Stimulated activated CD4-positive, alpha-beta T cell treated with anti-CD3 and anti-CD28 coated beads, Interleukin-15, amount 100 ng/mL, for 1 hour (primary cell): ENCODE measurements around the gene KCP.
"Not testable (repeated sequence)": the region's sequence is repeated elsewhere in the genome, so short reads cannot be mapped to it uniquely, and the experiment has no call there.

Source experiments
- DNase-seq, 2 donors: peaks; one replicate each; pipeline ENCODE4 v3.0.0-alpha.2; 2020; ENCODE audit warnings: low read depth in 1 of 2, low spot score in 1 of 2

The KCP gene

GRCh38 chr7:128910569-128910945 lies at the start of gene KCP:
KCP (minus strand) TSS chr7:128910709; CDS start chr7:128910676, 33 bp downstream.
- no peak for DNase-seq

- DNase-seq: no peak
Observed at GRCh38 chr7:128959296-128959695, 48.8 kb upstream of the KCP start.

DNA sequence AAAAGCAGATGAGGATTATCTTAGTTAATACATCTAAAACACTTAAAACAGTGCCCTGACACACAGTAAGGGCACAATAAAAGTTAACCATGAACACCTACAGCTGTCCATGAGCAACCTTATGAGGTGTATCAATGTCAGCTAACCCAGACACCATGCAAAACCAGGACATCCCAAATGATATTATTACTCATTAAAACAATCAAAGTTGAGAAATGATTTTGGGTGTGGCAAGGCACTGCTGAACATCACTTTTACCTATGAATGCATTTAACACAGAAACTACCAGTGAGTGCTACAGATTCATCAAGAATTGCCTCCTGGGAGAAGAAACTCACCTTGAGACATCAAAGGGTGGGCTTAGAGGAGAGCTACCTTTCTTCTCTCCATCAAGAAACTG lies 45.5 kb upstream of the KCP start:
- no peak for DNase-seq

GRCh38 chr7:128954830-128955802 lies 44.6 kb upstream of the KCP start:
- DNase-seq: no peak

DNA sequence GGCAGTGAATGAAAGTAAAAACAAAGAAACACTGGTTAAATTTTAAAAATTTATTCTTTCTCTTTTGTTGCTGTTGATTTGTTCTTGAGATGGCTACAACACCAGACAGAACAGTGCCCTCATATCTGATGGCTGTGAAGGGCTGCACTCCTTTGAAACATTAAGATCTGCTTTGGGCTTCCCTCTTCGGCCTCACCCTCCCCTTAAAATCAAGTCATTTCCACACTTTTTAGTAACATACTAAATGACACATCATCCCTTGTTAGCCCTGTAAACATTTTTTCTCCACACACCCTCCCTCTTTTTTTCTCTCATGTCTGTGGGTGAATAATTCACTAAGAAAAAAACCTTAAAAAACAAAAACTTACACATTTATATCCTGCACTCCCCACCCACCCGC lies 43.6 kb upstream of the KCP start:
- no peak for DNase-seq

GRCh38 chr7:128951296-128951695 lies 40.8 kb upstream of the KCP start:
- DNase-seq: no peak

GRCh38 chr7:128948976-128949760 lies 38.7 kb upstream of the KCP start:
- DNase-seq: no peak

DNA sequence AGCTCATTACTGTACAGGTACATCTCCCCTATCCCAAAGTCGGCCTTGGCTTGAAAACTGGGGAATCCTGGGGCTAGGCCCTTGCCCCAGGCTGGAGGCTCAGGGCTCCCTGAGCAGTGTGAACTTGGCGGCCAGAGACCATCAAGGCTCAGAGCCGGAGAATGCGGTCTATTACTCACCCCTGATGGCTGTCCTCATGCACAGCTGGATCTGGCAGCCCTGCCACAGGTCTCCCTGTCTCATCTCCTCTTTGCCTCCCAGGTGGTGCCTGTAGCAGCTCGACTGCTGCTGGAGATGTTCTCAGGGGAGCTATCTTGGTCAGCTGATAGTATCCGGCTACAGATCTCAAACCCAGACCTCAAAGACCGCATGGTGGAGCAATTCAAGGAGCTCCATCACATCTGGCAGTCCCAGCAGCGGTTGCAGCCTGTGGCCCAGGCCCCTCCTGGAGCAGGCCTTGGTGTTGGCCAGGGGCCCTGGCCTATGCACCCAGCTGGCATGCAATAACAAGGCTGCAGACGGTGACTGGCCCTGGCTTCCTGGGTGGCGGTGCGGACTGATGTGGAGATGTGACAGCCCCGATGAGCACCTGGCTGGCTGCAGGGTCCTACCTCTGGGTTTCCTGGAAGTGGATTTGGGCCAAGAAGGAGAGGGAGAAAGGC lies 37.9 kb upstream of the KCP start:
- no peak for DNase-seq

- DNase-seq: no peak
Observed at GRCh38 chr7:128947854-128948253, 37.3 kb upstream of the KCP start.

- DNase-seq: no peak
Observed at GRCh38 chr7:128946936-128947830, 36.7 kb upstream of the KCP start.

- DNase-seq: no peak
Observed at GRCh38 chr7:128945668-128946366, 35.3 kb upstream of the KCP start.

DNA sequence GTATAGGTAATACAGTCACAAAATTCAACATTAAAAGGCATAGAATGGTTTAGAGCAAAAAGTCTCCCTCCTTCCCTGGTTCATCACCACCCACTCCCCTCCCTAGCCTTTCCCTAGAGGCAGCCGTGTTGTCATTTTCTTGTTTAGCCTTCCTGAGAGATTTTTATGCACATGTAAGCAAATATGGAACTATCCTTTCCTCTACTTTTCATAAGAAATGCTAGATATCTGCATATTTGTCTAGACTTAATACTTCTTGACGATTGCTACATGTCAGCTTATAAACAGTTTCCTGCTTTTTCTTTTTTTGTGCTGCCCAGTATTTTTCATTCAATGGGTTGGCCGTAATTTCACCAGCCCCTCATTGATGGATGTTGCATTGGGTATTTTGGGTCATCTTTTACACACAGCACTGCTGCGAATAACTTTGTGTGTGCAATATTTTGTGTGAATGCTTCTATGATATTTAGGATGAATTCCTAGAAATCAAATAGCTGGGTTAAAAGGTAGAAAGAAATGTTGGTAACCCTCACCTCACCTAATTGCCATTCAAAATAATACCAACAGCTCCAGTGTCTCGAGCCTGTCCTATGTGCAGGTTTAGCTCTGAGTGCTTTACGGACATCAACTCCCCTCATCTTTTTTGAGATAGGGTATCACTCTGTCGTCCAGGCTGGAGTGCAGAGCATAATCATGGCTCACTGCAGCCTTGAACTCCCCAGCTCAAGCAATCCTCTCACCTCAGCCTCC lies 34.2 kb upstream of the KCP start:
- DNase-seq: no peak

DNA sequence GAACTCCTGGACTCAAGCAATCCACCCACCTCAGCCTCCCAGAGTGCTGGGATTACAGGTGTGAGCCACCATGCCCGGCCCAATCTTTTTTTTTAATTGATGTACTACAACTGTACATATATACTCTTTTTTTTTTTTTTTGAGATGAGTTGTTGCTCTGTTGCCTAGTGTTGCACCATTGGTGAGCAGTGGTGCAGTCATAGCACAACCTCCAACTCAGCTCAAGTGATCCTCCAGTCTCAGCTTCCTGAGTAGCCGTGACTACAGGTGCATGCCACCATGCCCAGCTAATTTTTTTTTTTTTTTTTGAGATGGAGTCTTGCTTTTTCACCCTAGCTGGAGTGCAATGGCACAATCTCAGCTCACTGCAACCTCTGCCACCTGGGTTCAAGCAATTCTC lies 32.7 kb upstream of the KCP start:
- not testable (repeated sequence) for DNase-seq

DNA sequence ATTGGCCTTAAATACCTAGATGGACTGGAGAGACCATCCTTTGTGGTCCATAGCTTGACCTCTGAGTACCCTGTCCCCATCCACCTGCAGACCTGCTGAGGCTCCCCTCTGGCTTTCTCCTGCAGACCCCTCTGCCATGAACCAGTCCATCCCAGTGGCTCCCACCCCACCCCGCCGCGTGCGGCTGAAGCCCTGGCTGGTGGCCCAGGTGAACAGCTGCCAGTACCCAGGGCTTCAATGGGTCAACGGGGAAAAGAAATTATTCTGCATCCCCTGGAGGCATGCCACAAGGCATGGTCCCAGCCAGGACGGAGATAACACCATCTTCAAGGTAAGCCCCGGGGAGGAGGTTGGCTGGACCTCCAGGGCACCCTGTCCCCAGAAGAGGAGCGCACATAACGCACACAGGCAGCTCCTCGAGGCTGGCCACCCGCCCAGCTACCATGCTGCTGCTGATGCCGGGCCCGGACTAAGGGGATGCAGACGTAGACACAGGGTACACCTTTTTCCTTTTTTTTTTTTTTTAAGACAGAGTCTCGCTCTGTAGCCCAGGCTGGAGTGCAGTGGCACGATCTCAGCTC lies 31.5 kb upstream of the KCP start:
- no peak for DNase-seq

GRCh38 chr7:128941323-128941890 lies 30.9 kb upstream of the KCP start:
- DNase-seq: no peak

DNA sequence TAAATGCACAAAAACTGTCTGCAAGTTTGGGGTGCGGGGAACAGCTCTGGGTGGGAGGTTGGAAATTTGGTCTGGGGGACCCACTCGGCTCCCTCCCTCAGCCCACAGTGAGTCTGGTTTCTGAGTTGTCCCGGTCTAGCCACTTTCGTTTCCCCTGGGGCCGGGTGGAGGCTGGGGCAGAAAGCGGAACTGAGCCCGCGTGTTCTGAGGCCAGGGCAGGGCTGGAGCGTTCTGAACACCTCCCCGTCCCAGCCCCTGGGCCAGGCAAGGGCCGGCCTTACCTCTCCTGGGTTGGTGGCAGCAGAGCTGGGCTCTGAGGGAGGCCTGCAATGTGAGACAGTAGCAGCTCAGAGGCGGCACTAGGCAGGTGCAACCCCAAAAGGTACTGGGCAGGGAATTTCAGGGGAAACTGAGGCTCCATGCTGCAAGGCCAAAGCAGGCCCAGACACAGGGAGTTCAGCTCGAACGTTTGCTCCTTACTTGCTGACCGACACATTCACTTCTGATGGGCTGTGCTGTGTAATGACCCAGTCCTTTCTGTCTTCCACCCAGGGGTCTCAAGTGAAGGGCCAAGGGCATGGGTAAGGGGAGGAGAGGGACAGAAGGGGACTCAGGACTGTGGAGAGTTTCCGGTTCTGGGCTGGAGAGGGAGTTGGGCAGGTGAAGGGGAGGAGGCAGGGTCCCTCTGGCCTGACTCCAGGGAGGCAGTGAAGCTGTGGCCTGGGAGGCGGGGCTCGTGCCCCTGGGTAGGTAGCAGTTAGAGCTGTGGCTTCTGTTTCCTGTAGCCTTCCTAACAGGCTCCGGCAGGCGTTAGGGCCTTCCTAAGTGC lies 30.2 kb upstream of the KCP start:
- no peak for DNase-seq

DNA sequence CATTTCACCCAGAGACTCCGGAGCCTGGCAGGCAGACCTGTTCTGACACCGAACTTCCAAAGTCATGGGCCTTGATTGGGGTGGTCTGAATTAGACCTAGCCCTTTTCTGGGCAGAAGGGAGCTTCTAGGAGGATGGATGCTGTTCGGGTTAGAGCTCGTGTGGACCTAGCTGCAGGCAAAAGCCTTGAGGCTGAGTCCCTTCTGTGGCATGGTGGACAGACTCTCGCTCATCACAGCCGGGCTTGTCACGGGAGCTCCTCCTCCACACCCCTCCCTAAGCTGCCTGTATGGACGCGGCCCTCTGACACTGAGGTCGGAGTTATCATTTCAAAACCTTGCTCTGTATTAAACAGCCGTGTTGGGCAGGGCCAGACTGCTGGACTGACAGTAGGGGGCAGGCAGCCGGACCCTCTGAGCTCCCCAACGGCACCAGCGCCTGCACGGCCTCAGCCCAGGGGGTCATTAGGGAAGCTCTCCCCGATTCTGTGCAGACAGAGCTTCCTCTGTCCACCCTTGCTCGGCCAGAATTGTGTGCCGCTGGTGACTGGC lies 29.4 kb upstream of the KCP start:
- DNase-seq: no peak
